Stimulated activated CD4-positive, alpha-beta T cell treated with anti-CD3 and anti-CD28 coated beads, Interleukin-15, amount 100 ng/mL, for 24 hours (primary cell): ENCODE results near the gene PAX2.
A peak's percentile ranks its signal among the peaks of the same experiment; 100 is the strongest.

Experiments
- DNase-seq: peaks from one replicate; pipeline ENCODE4 v3.0.0-alpha.2; 2020

Gene PAX2

GRCh38 chr10:100826031-100826651 lies 80.8 kb downstream of the PAX2 start:
- DNase-seq, result no peak

DNA sequence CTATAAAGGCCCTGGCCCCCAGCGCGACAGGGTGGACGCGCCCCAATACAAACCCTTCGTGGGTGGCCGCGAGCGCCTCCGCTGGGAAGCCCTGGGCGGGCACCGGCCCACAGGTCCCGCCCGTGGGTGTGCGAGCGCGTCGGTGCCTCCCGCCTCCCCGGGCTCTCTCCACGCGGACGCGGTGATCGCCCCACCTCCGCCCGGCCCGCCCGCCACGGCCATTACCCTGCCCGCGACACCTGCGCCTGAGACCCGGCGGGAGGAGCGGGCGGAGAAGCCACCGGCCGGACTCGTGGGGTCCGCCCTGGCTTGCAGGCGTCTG lies 81.2 kb downstream of the PAX2 start:
- DNase-seq, result no peak

DNA sequence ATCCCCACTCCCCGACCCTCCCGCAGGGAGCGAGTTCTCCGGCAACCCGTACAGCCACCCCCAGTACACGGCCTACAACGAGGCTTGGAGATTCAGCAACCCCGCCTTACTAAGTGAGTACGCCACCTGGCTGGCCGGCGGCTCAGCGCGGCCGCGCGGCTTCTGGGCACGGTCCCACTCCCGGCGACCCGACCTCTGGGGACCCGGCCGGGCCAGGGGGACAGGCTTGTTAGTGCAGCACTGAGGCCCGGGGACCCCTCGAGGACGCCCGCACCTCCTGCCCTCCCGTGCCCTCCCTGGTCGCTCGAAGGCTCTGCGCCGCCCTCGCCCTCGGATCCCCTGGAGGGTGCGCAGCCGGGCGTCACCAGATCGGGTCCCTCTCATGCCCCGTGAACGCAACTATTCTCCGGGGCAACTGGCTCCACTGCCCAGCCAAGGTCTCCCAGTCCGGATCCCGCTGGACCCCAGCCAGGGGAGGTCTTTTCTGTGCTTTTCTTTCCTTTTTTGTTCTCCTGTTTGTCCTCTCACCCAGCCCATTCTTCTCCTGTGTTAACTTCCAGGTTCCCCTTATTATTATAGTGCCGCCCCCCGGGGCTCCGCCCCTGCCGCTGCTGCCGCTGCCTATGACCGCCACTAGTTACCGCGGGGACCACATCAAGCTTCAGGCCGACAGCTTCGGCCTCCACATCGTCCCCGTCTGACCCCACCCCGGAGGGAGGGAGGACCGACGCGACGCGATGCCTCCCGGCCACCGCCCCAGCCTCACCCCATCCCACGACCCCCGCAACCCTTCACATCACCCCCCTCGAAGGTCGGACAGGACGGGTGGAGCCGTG lies 81.8 kb downstream of the PAX2 start:
- DNase-seq, result peak; percentile 50

DNA sequence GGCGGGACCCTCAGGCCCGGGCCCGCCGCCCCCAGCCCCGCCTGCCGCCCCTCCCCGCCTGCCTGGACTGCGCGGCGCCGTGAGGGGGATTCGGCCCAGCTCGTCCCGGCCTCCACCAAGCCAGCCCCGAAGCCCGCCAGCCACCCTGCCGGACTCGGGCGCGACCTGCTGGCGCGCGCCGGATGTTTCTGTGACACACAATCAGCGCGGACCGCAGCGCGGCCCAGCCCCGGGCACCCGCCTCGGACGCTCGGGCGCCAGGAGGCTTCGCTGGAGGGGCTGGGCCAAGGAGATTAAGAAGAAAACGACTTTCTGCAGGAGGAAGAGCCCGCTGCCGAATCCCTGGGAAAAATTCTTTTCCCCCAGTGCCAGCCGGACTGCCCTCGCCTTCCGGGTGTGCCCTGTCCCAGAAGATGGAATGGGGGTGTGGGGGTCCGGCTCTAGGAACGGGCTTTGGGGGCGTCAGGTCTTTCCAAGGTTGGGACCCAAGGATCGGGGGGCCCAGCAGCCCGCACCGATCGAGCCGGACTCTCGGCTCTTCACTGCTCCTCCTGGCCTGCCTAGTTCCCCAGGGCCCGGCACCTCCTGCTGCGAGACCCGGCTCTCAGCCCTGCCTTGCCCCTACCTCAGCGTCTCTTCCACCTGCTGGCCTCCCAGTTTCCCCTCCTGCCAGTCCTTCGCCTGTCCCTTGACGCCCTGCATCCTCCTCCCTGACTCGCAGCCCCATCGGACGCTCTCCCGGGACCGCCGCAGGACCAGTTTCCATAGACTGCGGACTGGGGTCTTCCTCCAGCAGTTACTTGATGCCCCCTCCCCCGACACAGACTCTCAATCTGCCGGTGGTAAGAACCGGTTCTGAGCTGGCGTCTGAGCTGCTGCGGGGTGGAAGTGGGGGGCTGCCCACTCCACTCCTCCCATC lies 82.7 kb downstream of the PAX2 start:
- peak; percentile 61 for DNase-seq

GRCh38 chr10:100828738-100829096 lies 83.3 kb downstream of the PAX2 start:
- peak; percentile 53 for DNase-seq

- DNase-seq, result no peak
Observed at GRCh38 chr10:100829097-100829870, 83.9 kb downstream of the PAX2 start.

- DNase-seq, result peak; percentile 28
Observed at GRCh38 chr10:100829933-100830727, 84.7 kb downstream of the PAX2 start.

- DNase-seq, result no peak
Observed at GRCh38 chr10:100830728-100831111, 85.3 kb downstream of the PAX2 start.

DNA sequence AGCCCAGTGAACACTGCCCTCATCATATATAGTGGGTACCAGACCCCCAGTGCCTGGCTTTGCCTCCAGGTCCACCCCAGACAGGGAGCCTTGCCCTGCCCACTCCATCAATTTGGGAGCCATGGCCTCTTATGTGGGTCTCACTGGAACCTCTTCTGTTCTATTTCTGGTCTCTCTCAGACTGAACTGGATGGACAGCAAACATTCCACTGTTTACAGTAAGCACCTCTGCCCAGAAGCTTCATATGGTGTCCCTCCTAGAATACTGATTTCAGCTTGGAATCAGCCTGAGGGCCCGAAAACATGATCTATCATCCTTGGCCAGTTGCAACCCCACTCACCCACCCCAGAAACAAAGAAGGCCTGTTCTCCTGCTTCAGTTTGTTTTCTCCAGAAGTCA lies 86.4 kb downstream of the PAX2 start:
- DNase-seq, result no peak

GRCh38 chr10:100835810-100836209 lies 90.4 kb downstream of the PAX2 start:
- DNase-seq, result no peak

DNA sequence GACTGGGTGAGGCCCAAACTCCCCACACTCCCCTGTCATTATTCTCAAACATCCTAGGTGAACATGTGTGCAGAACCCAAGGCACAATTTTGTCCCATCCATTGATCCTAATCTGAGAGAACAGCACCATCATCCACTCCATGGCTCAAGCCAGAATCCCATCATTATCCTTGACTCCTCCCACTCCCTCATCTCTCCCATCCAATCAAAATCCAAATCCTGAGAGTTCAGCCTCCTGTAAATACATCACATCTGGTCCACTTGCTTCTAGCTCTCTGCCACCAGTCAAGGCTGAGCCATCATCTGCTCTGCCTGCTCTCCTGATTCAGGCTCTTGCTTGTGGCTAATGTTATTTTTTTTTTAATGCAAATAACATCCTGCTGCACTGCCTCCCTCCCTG lies 91.5 kb downstream of the PAX2 start:
- DNase-seq, result no peak

- no peak for DNase-seq
Observed at GRCh38 chr10:100837300-100837699, 91.9 kb downstream of the PAX2 start.

DNA sequence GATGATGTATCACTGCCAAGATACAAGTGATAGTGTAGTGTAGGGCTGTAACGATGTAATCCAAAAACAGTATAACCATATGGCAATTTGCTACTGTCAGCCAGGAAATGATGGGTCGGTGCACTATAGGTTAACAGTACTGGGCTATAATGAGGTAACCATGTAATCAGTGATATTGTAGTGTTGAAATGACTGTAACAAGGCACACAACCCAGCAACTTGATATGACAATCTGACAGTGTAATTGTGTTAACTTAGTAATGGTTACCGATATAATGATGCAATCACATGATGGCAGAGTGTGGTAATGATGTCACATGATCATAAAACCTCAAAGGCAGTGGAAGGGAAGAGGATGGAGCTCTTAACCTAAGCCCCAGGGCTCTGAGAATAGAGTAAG lies 93.6 kb downstream of the PAX2 start:
- no peak for DNase-seq

DNA sequence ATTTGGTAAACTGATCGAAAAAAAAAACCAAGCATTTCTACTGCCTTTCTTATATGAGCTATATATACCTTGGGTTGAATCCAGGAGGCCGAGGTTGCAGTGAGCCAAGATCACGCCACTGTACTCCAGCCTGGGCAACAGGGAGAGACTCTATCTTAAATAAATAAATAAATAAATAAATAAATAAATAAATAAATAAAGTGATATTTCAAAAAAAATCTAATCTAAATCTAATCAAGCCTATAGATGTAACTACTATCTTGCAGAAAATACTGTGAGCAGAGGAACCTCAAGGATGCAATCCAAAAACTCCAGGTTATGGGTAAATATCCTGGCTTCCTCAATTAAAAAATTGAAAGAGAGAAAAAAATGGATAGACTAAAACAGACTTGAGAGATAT lies 96.1 kb downstream of the PAX2 start:
- DNase-seq, result no peak

- DNase-seq, result peak; percentile 85
Observed at GRCh38 chr10:100847440-100847839, 102.1 kb downstream of the PAX2 start.

DNA sequence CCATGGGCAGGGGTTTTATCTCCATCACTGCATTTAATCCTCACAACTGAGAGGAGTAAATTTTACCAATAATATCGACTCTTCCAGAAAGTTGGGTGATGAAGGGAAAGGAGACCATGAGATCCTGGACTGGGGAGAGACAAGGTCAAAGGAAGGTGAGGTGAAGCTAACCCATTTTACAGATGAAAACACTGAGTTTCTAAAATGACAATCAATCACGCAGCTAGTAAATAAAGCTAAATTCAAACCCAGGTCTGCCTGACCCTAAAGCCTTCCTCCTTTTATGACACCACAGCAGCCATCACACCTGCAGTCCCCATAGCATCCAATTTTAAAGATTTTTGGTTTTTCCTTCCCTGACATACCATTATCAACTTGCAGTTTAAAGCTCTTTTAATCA lies 103.4 kb downstream of the PAX2 start:
- no peak for DNase-seq

DNA sequence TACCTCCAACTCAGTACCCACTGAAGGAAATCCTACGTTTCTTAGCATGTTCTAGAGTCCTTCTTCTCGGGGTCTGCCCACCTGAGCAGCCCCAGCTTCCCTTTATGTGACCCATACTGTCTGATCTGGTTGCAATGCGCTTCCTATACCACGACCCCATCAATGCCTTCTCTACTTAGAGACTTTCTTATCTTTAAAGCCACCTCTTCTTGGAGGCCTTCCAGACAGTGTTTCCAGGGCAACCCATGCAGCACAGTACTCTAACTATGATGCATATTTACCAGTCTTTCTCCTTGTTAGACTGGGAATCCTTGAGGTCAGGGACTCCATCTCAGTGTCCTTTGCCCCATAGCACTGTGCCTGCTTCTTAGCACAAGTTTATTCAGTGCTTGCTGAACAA lies 112.9 kb downstream of the PAX2 start:
- DNase-seq, result no peak

GRCh38 chr10:100858747-100859483 lies 113.5 kb downstream of the PAX2 start:
- DNase-seq, result no peak

DNA sequence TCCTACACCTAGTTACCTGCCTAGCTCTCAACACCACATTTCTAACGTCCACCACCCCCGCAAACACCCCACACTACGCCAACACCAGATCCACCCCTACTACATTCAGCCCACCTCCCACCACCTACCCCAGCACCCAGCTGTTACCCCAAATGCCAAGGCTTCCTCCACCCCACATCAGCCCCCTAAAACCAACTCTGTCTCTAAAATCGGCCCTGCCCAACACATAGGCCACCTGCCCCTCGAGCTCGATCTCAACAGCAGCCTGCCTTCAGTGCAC lies 114.0 kb downstream of the PAX2 start:
- DNase-seq, result no peak

GRCh38 chr10:100863433-100863832 lies 118.1 kb downstream of the PAX2 start:
- no peak for DNase-seq

DNA sequence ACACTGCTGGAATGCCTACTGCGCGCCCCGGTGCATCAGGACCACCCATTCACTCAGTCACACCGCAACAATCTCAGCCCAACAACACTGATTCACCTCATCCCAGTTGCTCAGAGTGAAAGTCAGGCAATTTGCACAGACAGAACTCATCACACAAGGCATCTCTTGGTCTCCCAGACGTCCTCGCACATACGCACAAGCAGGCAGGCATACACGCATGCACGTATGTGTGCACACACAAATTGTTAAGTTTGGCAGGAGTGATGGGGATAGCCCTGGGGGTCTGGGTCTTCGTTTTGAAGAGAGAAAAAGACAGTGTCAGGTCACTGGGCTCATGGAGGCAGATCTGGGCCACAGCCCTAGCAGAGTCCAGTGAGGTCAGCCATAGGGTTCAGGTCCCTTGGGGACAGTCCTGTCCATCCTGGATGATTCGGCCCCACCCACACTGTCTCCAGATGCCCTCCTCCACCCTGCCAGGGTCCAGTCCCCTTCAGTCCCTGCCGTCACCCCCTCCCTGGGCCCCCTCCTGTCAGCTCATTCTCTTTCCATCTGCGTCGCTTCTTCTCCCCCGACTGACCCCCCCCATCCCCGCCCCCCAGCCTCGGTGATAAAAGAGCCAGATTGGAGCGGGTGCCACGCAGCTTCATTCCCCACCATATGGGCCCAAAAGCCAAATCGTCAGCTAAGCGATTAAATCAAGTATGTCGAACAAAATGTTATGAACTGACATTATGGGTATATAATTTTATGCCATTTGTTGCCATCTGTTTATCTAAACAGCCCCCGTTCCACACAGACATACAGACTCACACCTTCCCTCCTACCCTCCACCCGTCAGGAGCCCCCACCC lies 118.9 kb downstream of the PAX2 start:
- DNase-seq, result no peak
